Body of pancreas (tissue), 4 donors: Measurements from ENCODE around the gene SARM1.

Source experiments
- POLR2A ChIP-seq, 3 donors: fragments of 450-650 bp; IDR thresholded peaks; one replicate each; pipeline ENCODE4 v1.6.1; 2016; ENCODE audit warnings: antibody characterized with exemption in 3 of 3, mild to moderate bottlenecking in 2 of 3
- TF ChIP-seq, protein P1 (sequence below), 7 experiments: fragments of 450-650 bp in 4 of 7; fragments of 200-600 bp in 3 of 7; sonication (generic) in 3 of 7; IDR thresholded peaks; one replicate each; pipeline ENCODE4 v1.5.1; 2016 to 2019; ENCODE audit warnings: antibody characterized with exemption in 7 of 7

DNA sequence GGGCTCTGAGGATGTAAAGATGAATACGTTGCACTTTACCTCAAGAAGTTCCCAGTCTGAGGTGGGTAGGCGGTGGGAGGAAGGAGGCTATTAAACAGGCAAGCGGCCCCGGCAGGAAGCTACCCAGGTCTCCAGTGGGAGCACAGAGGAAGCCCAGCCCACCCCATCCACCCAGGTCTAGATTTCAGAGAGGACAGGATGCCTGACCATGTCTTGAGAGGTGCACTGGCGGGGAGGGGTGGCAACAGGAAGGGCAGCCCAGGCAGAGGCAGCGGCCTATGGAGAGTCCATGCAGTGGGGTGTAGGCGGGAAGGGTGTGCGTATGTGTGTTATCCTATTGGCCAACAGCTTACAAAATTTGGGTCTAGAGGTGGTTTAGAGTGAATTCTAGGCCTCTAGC is 13.9 kb downstream of the SARM1 start:
- TF ChIP-seq, protein P1, sequence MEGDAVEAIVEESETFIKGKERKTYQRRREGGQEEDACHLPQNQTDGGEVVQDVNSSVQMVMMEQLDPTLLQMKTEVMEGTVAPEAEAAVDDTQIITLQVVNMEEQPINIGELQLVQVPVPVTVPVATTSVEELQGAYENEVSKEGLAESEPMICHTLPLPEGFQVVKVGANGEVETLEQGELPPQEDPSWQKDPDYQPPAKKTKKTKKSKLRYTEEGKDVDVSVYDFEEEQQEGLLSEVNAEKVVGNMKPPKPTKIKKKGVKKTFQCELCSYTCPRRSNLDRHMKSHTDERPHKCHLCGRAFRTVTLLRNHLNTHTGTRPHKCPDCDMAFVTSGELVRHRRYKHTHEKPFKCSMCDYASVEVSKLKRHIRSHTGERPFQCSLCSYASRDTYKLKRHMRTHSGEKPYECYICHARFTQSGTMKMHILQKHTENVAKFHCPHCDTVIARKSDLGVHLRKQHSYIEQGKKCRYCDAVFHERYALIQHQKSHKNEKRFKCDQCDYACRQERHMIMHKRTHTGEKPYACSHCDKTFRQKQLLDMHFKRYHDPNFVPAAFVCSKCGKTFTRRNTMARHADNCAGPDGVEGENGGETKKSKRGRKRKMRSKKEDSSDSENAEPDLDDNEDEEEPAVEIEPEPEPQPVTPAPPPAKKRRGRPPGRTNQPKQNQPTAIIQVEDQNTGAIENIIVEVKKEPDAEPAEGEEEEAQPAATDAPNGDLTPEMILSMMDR (IDR thresholded peaks at IDR 0.05) = no peak
- no peak for TF ChIP-seq POLR2A (IDR thresholded peaks at IDR 0.05)
